Endothelial cell of umbilical vein (primary cell): ENCODE measurements around the gene CLEC16A. TPM values are rescaled to one million over a fixed set of nuclear protein-coding genes. Genes with fewer than 3 reads are reported as not detected.

ENCODE experiments used
- BruUV-seq: library from RNA; stranded (reverse); fragments of 400-500 nt; replicated peaks from 2 replicates; lab custom pipeline; 2021; lab: Mats Ljungman, UMichigan
- CTCF ChIA-PET: fragments of 300-600, 350-600 bp; sonication (Branson Sonifier 250); formaldehyde crosslinking; loops from one replicate; lab custom pipeline; 2021; ENCODE audit warnings: antibody characterized with exemption, inconsistent platforms; lab: Charles Lee
- POLR2A ChIA-PET: fragments of 300-600, 350-600 bp; sonication (Branson Sonifier 250); formaldehyde crosslinking; loops from one replicate; lab custom pipeline; 2021; ENCODE audit warnings: antibody characterized with exemption, inconsistent platforms; lab: Charles Lee
- DNase-seq: peaks from one replicate; pipeline ENCODE4 v3.0.0-alpha.2; 2011; ENCODE audit warnings: low read depth, low spot score
- FAIRE-seq: peaks from 2 replicates; lab custom pipeline; 2011; peaks lifted over from hg19 to GRCh38; lab: Jason Lieb, UNC
- H2AFZ ChIP-seq: 2 replicates; pipeline ENCODE4 v1.6.0; 2012; ENCODE audit warnings: low read depth, low read length, control low read depth, inconsistent platforms
- H3K27ac ChIP-seq: 2 replicates; pipeline ENCODE4 v1.5.1; 2011; ENCODE audit warnings: low read depth, mild to moderate bottlenecking, control low read depth, low read length, moderate library complexity; ENCODE audit not compliant: insufficient read depth
- H3K27me3 ChIP-seq, 2 experiments: 2 replicates each; pipeline versions ENCODE4 v1.6.0 to v1.6.1; 2011; ENCODE audit warnings: low read length in 2 of 2, mixed read lengths in 1 of 2; ENCODE audit not compliant: control insufficient read depth in 2 of 2, insufficient read depth in 2 of 2
- H3K36me3 ChIP-seq, 2 experiments: 2 replicates in 1 of 2; 3 replicates in 1 of 2; pipeline ENCODE4 v1.5.1; 2011; ENCODE audit warnings: low read length in 2 of 2, mild to moderate bottlenecking in 1 of 2, moderate library complexity in 1 of 2; ENCODE audit not compliant: control insufficient read depth in 2 of 2, insufficient read depth in 2 of 2; ENCODE audit errors: extremely low read depth in 1 of 2
- H3K4me1 ChIP-seq: 3 replicates; pipeline ENCODE4 v1.5.1; 2011; ENCODE audit warnings: mild to moderate bottlenecking, low read length; ENCODE audit not compliant: control insufficient read depth, insufficient read depth; ENCODE audit errors: extremely low read depth
- H3K4me2 ChIP-seq: 2 replicates; pipeline ENCODE4 v1.6.1; 2011; ENCODE audit warnings: low read length, control low read depth, mixed read lengths; ENCODE audit not compliant: insufficient read depth
- H3K4me3 ChIP-seq, 3 experiments: fragments of 200-600 bp in 1 of 3; sonication (generic), shearing (Covaris generic) in 1 of 3; replicated peaks in 1 of 3; 2 replicates each; pipeline ENCODE4 v1.5.1; 2011 to 2016; ENCODE audit warnings: control low read depth in 3 of 3, low read length in 3 of 3, mild to moderate bottlenecking in 2 of 3, inconsistent platforms in 1 of 3, low read depth in 1 of 3, moderate library complexity in 1 of 3; ENCODE audit not compliant: insufficient read depth in 1 of 3
- H3K79me2 ChIP-seq: 2 replicates; pipeline ENCODE4 v1.6.0; 2012; ENCODE audit warnings: low read length, inconsistent platforms; ENCODE audit not compliant: control insufficient read depth, insufficient read depth
- H3K9ac ChIP-seq: replicated peaks from 2 replicates; pipeline ENCODE3; 2011; ENCODE audit warnings: low read length, control low read depth; ENCODE audit not compliant: insufficient read depth; ENCODE audit errors: extremely low read depth
- H3K9me1 ChIP-seq: replicated peaks from 3 replicates; pipeline ENCODE4 v1.6.0; 2011; ENCODE audit warnings: mild to moderate bottlenecking, low read length; ENCODE audit not compliant: control insufficient read depth, insufficient read depth; ENCODE audit errors: extremely low read depth
- H3K9me3 ChIP-seq: replicated peaks from 2 replicates; pipeline ENCODE4 v1.5.1; 2012; ENCODE audit warnings: low read length, inconsistent platforms; ENCODE audit not compliant: control insufficient read depth, insufficient read depth
- H4K20me1 ChIP-seq: replicated peaks from 2 replicates; pipeline ENCODE3; 2011; ENCODE audit warnings: mild to moderate bottlenecking, low read length; ENCODE audit not compliant: control insufficient read depth, insufficient read depth; ENCODE audit errors: extremely low read depth
- CTCF ChIP-seq, 2 donors: IDR thresholded peaks; 1 replicate in 1 of 2; 2 replicates in 1 of 2; pipeline ENCODE4 v1.5.1; 2011; ENCODE audit warnings: low read length in 2 of 2, mild to moderate bottlenecking in 2 of 2, moderate library complexity in 2 of 2, control low read depth in 1 of 2, inconsistent platforms in 1 of 2, low read depth in 1 of 2; ENCODE audit not compliant: insufficient read depth in 1 of 2; ENCODE audit errors: extremely low read depth in 1 of 2
- EZH2 ChIP-seq: IDR thresholded peaks from 2 replicates; pipeline ENCODE4 v1.6.1; 2012; ENCODE audit warnings: borderline replicate concordance, low read depth, mild to moderate bottlenecking, moderate library complexity, low read length, inconsistent platforms; ENCODE audit not compliant: severe bottlenecking
- FOS ChIP-seq: IDR thresholded peaks from 2 replicates; pipeline ENCODE4 v1.6.1; 2011; ENCODE audit warnings: mild to moderate bottlenecking, low read length, moderate library complexity, borderline replicate concordance; ENCODE audit not compliant: insufficient read depth
- GATA2 ChIP-seq: IDR thresholded peaks from 2 replicates; pipeline ENCODE4 v1.7.0; 2011; ENCODE audit warnings: low read depth, mild to moderate bottlenecking, moderate library complexity, mixed read lengths, low read length; ENCODE audit not compliant: insufficient read length, insufficient read depth
- JUN ChIP-seq: IDR thresholded peaks from 2 replicates; pipeline ENCODE4 v1.6.1; 2011; ENCODE audit warnings: borderline replicate concordance, low read depth; ENCODE audit not compliant: insufficient read length, insufficient read depth
- MAX ChIP-seq: IDR thresholded peaks from 2 replicates; pipeline ENCODE4 v1.6.1; 2011; ENCODE audit not compliant: insufficient read depth, insufficient read length
- MYC ChIP-seq: IDR thresholded peaks from one replicate; pipeline ENCODE4 v1.6.1; 2011; ENCODE audit warnings: mild to moderate bottlenecking, low read depth, low read length
- POLR2A ChIP-seq: IDR thresholded peaks from 2 replicates; pipeline ENCODE4 v1.6.1; 2012; ENCODE audit warnings: low read depth, mild to moderate bottlenecking, control low read depth, low read length
- POLR2AphosphoS5 ChIP-seq: IDR thresholded peaks from 2 replicates; pipeline ENCODE4 v1.6.1; 2012; ENCODE audit warnings: low read depth, mild to moderate bottlenecking, control low read depth, low read length, moderate library complexity; ENCODE audit not compliant: insufficient read depth
- dilution Hi-C: fragments of 300-500 bp; cut with MboI; formaldehyde crosslinking; loops from one replicate; pipeline ENCODE4 v1.15.0; 2019; ENCODE audit warnings: low sequenced_read_pairs; ENCODE audit not compliant: extremely low pct_ligation_motif_present
- intact Hi-C: fragments of 100-400 bp; cut with micrococcal nuclease; formaldehyde crosslinking; loops from one replicate; pipeline ENCODE4 v1.10.0; 2022
- polyA plus RNA-seq, 4 experiments: library from polyadenylated mRNA; depleted of rRNA in 3 of 4; stranded (reverse) in 3 of 4; unstranded in 1 of 4; fragments of >200 nt; gene quantifications; 2 replicates each; pipeline versions ENCODE4 v1.2.1 to v1.2.3, GENCODE V29; 2011 to 2012; ENCODE audit warnings: missing spikeins in 1 of 4
- total RNA-seq: library from RNA; stranded (reverse); gene quantifications from 2 replicates; pipeline ENCODE4 v1.2.3, GENCODE V29; 2021

Gene CLEC16A
- total and polyA plus RNA-seq, 2 donors (not counting 3 experiments of a cell fraction or from before 2014, with no cell fraction given), result 11.4 to 23.3 TPM

GRCh38 chr16:10969615-10970014 is 25.3 kb downstream of the CLEC16A start:
- intact Hi-C loops (loop anchor here (5.0 kb wide), 1 partner anchor 133 kb away; no protein-coding TSS in a partner anchor), dilution Hi-C loops (no loop called here)
- no peak overlapping the region for H3K4me3 ChIP-seq
- DNase-seq (no peak), FAIRE-seq (no peak)
- peaks cover 4 to 7% of the 10 kb centered on the region in 2 experiments for H3K36me3 ChIP-seq
- H2AFZ ChIP-seq, result no peak overlapping the region
- TF ChIP-seq GATA2, result no peak
- TF ChIP-seq POLR2AphosphoS5, result no peak
- no peak for TF ChIP-seq EZH2
- TF ChIP-seq MYC, result no peak
- no peak for TF ChIP-seq POLR2A
- no peak for TF ChIP-seq CTCF (IDR thresholded peaks at IDR 0.05; ENCODE audit: extremely low read depth in 1 of 2, insufficient read depth in 1 of 2, low read depth in 1 of 2, low read length in 2 of 2)
- no peak for TF ChIP-seq MAX
- TF ChIP-seq JUN, result no peak
- TF ChIP-seq FOS, result no peak
- H3K27me3 ChIP-seq, result no peaks in the 10 kb centered on the region
- ChIA-PET POLR2A (no interaction called here), CTCF (interaction anchor here (1.4 to 12.3 kb wide), 4 partner anchors 16 to 388 kb away, joined by 3 to 347 read pairs (median 8); partner anchors contain the start of gene SOCS1)
- no peaks in the 10 kb centered on the region for H3K79me2 ChIP-seq
- BruUV-seq, result no TSS peak
- no peaks in the 10 kb centered on the region for H4K20me1 ChIP-seq
- no peak overlapping the region for H3K27ac ChIP-seq
- no peaks in the 10 kb centered on the region for H3K9me3 ChIP-seq
- no peak overlapping the region for H3K4me2 ChIP-seq
- H3K9me1 ChIP-seq, result no peaks in the 10 kb centered on the region
- no peak overlapping the region for H3K9ac ChIP-seq
- no peaks in the 10 kb centered on the region for H3K4me1 ChIP-seq
